MM.1S (cell line): ENCODE data around the gene ADD3.

Experiments used
- CTCF ChIP-seq: fragments of 300-600 bp; sonication (generic); IDR thresholded peaks from 2 replicates; pipeline ENCODE4 v1.5.1; 2016; ENCODE audit warnings: antibody characterized with exemption, low read length, mixed read lengths
- EZH2 ChIP-seq: fragments of 300-600 bp; sonication (generic); optimal IDR thresholded peaks from 2 replicates; pipeline ENCODE3; 2017; ENCODE audit warnings: low read depth, mild to moderate bottlenecking, antibody characterized with exemption, low read length, mixed read lengths
- EZH2phosphoT487 ChIP-seq: fragments of 300-600 bp; sonication (generic); IDR thresholded peaks from 2 replicates; pipeline ENCODE4 v1.6.1; 2018; ENCODE audit warnings: antibody characterized with exemption, low read length

GRCh38 chr10:110051487-110051886 is 43.7 kb downstream of the ADD3 start:
- no peak for TF ChIP-seq EZH2
- TF ChIP-seq CTCF, result no peak
- no peak for TF ChIP-seq EZH2phosphoT487
